GM12873 (cell line): ENCODE data around the gene USP10.

Experiments used
- TF ChIP-seq, protein P1 (sequence below): IDR thresholded peaks from 2 replicates; pipeline ENCODE4 v1.5.1; 2012; ENCODE audit warnings: low read depth, mild to moderate bottlenecking, moderate library complexity, low read length, control low read depth; ENCODE audit not compliant: insufficient read depth; ENCODE audit errors: missing control alignments

The USP10 gene

DNA sequence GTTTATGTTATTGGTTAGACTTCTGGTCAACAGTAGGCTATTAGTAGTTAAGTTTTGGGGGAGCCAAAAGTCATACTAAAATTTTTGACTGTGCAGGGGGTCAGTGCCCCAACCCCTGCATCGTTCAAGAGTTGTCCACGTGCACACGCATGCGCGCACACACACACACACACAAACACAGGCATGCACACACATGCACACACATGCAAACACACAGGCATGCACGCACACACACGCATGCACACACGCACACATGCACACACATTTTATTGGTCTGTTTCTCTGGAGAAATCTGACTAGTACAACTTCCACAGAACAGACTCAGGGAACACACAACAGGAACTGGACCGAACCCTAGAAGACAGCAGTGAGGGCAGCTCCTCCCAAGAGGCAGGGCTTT is 24.4 kb upstream of the USP10 start:
- TF ChIP-seq, protein P1, sequence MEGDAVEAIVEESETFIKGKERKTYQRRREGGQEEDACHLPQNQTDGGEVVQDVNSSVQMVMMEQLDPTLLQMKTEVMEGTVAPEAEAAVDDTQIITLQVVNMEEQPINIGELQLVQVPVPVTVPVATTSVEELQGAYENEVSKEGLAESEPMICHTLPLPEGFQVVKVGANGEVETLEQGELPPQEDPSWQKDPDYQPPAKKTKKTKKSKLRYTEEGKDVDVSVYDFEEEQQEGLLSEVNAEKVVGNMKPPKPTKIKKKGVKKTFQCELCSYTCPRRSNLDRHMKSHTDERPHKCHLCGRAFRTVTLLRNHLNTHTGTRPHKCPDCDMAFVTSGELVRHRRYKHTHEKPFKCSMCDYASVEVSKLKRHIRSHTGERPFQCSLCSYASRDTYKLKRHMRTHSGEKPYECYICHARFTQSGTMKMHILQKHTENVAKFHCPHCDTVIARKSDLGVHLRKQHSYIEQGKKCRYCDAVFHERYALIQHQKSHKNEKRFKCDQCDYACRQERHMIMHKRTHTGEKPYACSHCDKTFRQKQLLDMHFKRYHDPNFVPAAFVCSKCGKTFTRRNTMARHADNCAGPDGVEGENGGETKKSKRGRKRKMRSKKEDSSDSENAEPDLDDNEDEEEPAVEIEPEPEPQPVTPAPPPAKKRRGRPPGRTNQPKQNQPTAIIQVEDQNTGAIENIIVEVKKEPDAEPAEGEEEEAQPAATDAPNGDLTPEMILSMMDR: no peak

- TF ChIP-seq, protein P1: no peak
Observed at GRCh38 chr16:84675884-84676283, 23.9 kb upstream of the USP10 start.

GRCh38 chr16:84677017-84677803 is 22.6 kb upstream of the USP10 start:
- TF ChIP-seq, protein P1: no peak

GRCh38 chr16:84677849-84678248 is 22.0 kb upstream of the USP10 start:
- TF ChIP-seq, protein P1: no peak

DNA sequence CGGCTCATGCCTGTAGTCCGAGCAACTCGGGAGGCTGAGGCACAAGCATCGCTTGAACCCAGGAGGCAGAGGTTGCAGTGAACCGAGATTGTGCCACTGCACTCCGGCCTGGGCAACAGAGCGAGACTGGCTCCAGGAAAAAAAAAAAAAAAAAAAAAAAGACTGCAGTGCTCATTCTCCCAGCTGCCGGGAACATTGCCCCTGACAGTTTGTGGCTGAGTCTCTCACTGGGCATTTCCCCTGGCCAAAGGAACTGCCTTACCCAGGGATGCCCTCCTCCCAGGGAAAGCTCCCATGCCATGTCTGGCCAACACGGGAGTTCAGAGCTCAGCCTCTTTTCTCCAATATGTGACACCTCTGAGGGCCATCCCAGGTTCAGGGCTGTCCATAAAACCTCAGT is 21.3 kb upstream of the USP10 start:
- TF ChIP-seq, protein P1: no peak

- TF ChIP-seq, protein P1: no peak
Observed at GRCh38 chr16:84680165-84680842, 19.5 kb upstream of the USP10 start.

- TF ChIP-seq, protein P1: no peak
Observed at GRCh38 chr16:84680843-84681629, 18.8 kb upstream of the USP10 start.
